ENCODE measurements around the gene ARHGAP19.

GRCh38 chr10:97235353-97235752 is 57.1 kb downstream of the ARHGAP19 start:
- no peak for TF ChIP-seq CTCF (IDR thresholded peaks at IDR 0.05; ENCODE audit: extremely low read depth in 1 of 2, insufficient read depth in 1 of 2, low read depth in 1 of 2, low read length in 2 of 2)
- no peak for TF ChIP-seq EZH2 (IDR thresholded peaks at IDR 0.05; ENCODE audit: borderline replicate concordance, low read depth, low read length, severe bottlenecking)
- no peak for TF ChIP-seq POLR2A (IDR thresholded peaks at IDR 0.05; ENCODE audit: low read depth, low read length)

All from endothelial cell of umbilical vein (primary cell).